ENCODE data around the gene PPP4R3A.
"Not testable (repeated sequence)": the region's sequence is repeated elsewhere in the genome, so short reads cannot be mapped to it uniquely, and the experiment has no call there.

Gene PPP4R3A

GRCh38 chr14:91510171-91511042 is at the start of gene PPP4R3A:
TSS of gene PPP4R3A (minus strand) at chr14:91510310. CDS start at chr14:91509647, 663 bp downstream.
- peak; percentile 97 for DNase-seq

GRCh38 chr14:91555531-91555930 is 45.4 kb upstream of the PPP4R3A start:
- no peak for DNase-seq

- no peak for DNase-seq
These were observed 44.6 kb upstream of the PPP4R3A start for GRCh38 chr14:91554535-91555332.

- DNase-seq = no peak
These were observed 38.0 kb upstream of the PPP4R3A start for GRCh38 chr14:91548108-91548507.

- peak; percentile 3 for DNase-seq
These were observed 36.0 kb upstream of the PPP4R3A start for GRCh38 chr14:91545946-91546716.

GRCh38 chr14:91545204-91545603 is 35.1 kb upstream of the PPP4R3A start:
- no peak for DNase-seq

GRCh38 chr14:91536327-91536726 is 26.2 kb upstream of the PPP4R3A start:
- DNase-seq = no peak

GRCh38 chr14:91534059-91534458 is 23.9 kb upstream of the PPP4R3A start:
- DNase-seq = not testable (repeated sequence)

GRCh38 chr14:91533623-91534022 is 23.5 kb upstream of the PPP4R3A start:
- no peak for DNase-seq

GRCh38 chr14:91523972-91524371 is 13.9 kb upstream of the PPP4R3A start:
- no peak for DNase-seq

- DNase-seq = no peak
These were observed 11.0 kb upstream of the PPP4R3A start for GRCh38 chr14:91521061-91521640.

- no peak for DNase-seq
These were observed 10.0 kb upstream of the PPP4R3A start for GRCh38 chr14:91520138-91520537.

GRCh38 chr14:91519239-91520036 is 9.3 kb upstream of the PPP4R3A start:
- no peak for DNase-seq

- no peak for DNase-seq
These were observed 6.7 kb upstream of the PPP4R3A start for GRCh38 chr14:91516663-91517388.

GRCh38 chr14:91515979-91516378 is 5.9 kb upstream of the PPP4R3A start:
- no peak for DNase-seq

- no peak for DNase-seq
These were observed 903 bp upstream of the PPP4R3A start for GRCh38 chr14:91511043-91511383.

GRCh38 chr14:91509878-91510170 is 286 bp downstream of the PPP4R3A start:
- no peak for DNase-seq

- peak; percentile 22 for DNase-seq
These were observed 830 bp downstream of the PPP4R3A start for GRCh38 chr14:91509083-91509877.

- no peak for DNase-seq
These were observed 2.0 kb downstream of the PPP4R3A start for GRCh38 chr14:91508105-91508504.

GRCh38 chr14:91506226-91506625 is 3.9 kb downstream of the PPP4R3A start:
- no peak for DNase-seq

Measured in NCI-H1105 (cell line).